HepG2 (cell line): ENCODE results near the gene RCBTB2.

ENCODE experiments used
- ATF1 ChIP-seq: IDR thresholded peaks from 2 replicates; pipeline ENCODE4 v1.6.1; 2016; ENCODE audit warnings: mild to moderate bottlenecking, control low read depth
- CHD2 ChIP-seq: IDR thresholded peaks from 2 replicates; pipeline ENCODE4 v1.6.1; 2011; ENCODE audit warnings: low read depth, low read length, improper control_type of control experiment
- CSRNP2 ChIP-seq: sonication (generic); formaldehyde crosslinking; conservative IDR thresholded peaks from 2 replicates; pipeline ENCODE4 v1.8.0; 2022; ENCODE audit warnings: low read depth, missing genetic modification reagents
- CTCF ChIP-seq: sonication (generic); formaldehyde crosslinking; IDR thresholded peaks from 2 replicates; pipeline ENCODE4 v1.5.0; 2020; ENCODE audit warnings: mild to moderate bottlenecking, missing genetic modification reagents, moderate library complexity
- NFKBIZ ChIP-seq: IDR thresholded peaks from 2 replicates; pipeline ENCODE4 v1.6.1; 2018; ENCODE audit warnings: missing genetic modification reagents, missing compliant biosample characterization
- RFX5 ChIP-seq: IDR thresholded peaks from 2 replicates; pipeline ENCODE4 v1.6.1; 2011; ENCODE audit warnings: low read depth, low read length, improper control_type of control experiment
- TAF1 ChIP-seq: sonication (generic); formaldehyde crosslinking; IDR thresholded peaks from 2 replicates; pipeline ENCODE4 v1.4.0; 2020; ENCODE audit warnings: missing genetic modification reagents
- ZMYM2 ChIP-seq: sonication (generic); formaldehyde crosslinking; IDR thresholded peaks from 2 replicates; pipeline ENCODE4 v1.8.0; 2022; ENCODE audit warnings: mild to moderate bottlenecking, missing genetic modification reagents
- ZNF577 ChIP-seq: sonication (generic); formaldehyde crosslinking; IDR thresholded peaks from 2 replicates; pipeline ENCODE4 v1.4.0; 2020; ENCODE audit warnings: mild to moderate bottlenecking, low read depth, missing genetic modification reagents, borderline replicate concordance

GRCh38 chr13:48515732-48516131 lies 17.1 kb downstream of the RCBTB2 start:
- TF ChIP-seq CSRNP2 (CRISPR knock-in tag): no peak
- TF ChIP-seq ATF1: no peak
- TF ChIP-seq CHD2: no peak
- no peak for TF ChIP-seq TAF1 (CRISPR knock-in tag)
- TF ChIP-seq ZMYM2 (CRISPR knock-in tag): no peak
- no peak for TF ChIP-seq CTCF (CRISPR knock-in tag)
- no peak for TF ChIP-seq NFKBIZ
- TF ChIP-seq RFX5: no peak
- no peak for TF ChIP-seq ZNF577 (CRISPR knock-in tag)
